Measurements from ENCODE around the gene TAF1D.
A peak's percentile ranks its signal among the peaks of the same experiment; 100 is the strongest.
"Not testable (repeated sequence)": the region's sequence is repeated elsewhere in the genome, so short reads cannot be mapped to it uniquely, and the experiment has no call there.

The TAF1D gene

DNA sequence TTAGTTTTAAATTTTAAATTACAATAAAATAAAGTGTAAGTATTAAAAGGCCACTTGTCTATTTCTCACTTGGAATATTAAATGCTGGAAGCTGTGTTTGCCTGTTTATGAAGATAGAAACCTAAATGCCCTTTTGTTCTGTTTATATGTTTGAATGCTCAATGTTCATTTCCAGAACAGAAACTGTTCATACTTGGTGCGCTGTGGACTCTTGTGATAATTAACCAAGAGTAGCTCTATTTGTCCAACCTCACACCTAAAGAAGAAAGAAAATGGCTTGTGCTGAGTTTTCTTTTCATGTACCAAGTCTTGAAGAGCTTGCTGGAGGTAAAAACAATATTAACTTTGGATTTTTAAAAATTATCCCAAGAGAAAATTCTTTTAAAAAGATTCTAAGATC, 5.8 kb upstream of the TAF1D start:
- DNase-seq (ENCODE audit: low spot score) = no peak

DNA sequence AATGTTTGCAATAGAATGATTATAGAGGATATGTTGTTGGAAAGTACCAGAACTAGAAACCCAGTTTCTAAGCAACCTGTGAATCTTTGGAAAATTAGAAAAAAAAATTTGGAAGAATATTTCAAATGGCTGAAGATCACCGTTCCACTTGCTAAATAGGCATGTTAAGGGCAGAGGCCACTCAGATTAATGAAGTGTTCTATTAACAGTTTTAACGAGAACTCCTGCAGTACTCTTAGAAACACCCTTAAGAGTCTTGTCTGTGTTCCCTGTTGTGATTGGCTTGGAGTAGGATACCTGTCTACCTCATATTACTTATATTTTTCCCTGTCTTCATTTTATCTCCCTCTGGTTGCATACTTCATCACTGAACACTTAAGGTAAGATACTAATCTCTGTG, 4.8 kb upstream of the TAF1D start:
- DNase-seq (ENCODE audit: low spot score) = no peak

DNA sequence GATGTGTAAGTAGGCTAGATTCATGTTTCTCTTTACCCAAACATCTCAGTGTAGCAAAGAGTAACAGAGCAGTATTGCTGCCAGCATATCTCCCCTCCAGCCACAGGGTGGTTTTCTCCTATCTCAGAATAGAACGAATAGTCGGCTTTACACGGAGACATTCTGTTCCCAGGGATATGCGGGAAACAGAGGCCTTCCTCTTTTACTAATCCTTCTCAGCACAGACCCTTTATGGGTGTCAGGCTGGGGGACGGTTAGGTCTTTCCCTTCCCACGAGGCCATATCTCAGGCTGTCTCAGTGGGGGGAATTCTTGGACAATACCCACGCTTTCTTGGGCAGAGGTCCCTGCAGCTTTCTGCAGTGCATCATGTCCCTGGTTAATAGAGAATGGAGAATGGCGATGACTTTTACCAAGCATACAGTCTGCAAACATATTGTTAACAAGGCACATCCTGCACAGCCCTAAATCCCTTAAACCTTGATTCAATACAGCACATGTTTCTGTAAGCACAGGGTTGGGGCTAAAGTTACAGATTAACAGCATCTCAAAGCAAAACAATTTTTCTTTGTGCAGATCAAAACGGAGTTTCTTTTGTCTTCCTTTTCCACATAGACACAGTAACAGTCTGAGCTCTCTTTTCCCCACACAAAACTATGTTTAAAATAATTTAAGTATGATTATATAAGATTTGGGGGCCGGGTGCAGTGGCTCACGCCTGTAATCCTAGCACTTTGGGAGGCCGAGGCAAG, 3.9 kb upstream of the TAF1D start:
- not testable (repeated sequence) for DNase-seq (ENCODE audit: low spot score)

DNA sequence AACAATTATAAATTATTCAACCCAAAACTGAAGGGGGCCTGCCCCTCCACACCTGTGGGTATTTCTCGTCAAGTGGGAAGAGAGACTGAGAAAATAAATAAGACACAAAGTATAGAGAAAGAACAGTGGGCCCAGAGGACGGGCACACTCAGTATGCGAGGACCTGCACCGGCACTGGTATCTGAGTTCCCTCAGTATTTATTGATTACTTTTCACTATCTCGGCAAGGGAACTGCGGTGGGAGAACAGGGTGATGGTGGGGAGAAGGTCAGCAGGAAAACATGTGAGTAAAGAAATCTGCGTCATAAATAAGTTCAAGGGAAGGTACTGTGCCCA, 3.3 kb upstream of the TAF1D start:
- DNase-seq (ENCODE audit: low spot score) = no peak

DNA sequence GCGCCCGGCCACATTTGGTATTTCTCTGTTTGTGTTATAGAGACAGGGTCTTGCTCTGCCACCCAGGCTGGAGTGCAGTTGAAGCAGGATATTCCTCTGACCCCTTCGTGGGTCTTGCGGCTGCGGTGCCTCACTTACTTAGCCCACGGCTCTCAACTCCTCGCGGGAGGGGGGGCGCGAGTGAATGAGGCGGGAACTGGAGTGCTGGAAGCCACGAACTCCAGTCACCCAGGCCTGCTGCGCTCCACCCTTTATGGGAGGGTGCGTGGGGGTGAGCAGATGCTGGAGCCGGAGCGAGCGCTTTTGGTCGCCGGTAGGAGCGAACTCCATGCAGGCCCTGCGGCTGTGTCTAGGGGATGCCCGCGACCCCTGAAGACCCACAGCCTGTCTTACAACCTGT, 2.0 kb upstream of the TAF1D start:
- no peak for DNase-seq (ENCODE audit: low spot score)

DNA sequence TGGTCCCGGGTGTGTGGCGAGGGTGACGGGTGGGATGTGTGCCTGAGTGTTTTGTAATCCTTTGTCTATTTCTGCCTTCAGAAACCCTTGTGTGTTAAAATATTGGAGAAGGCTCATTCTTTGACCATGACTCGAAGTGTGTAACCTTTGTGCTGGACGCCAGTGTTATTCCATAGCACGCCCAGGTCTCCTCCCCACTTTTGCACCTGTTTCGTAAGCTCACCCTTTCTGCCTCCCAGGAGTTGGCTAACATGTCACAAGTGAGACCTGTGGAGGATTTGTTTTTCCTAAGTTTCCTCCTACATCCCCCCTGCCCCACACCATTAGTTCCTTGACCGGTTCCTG, 559 bp upstream of the TAF1D start:
- DNase-seq (ENCODE audit: low spot score) = peak; percentile 75

DNA sequence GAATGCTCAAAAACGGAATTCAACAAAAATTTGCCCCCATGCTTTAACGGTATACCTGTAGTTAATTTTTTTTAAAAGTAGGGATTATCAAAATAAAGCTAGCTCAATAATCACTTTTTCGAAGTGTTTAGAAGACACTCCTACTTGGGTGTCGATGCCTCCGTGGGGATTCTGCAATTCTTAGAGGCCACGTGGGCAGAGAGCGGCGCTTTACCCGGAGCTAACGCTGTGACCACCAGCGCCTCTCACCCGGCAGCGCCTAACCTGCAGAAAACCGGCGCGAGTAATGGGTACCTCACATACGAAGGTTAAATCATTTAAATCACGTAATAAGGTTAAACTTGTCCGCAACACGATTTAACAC, 583 bp downstream of the TAF1D start:
- DNase-seq (ENCODE audit: low spot score) = no peak

DNA sequence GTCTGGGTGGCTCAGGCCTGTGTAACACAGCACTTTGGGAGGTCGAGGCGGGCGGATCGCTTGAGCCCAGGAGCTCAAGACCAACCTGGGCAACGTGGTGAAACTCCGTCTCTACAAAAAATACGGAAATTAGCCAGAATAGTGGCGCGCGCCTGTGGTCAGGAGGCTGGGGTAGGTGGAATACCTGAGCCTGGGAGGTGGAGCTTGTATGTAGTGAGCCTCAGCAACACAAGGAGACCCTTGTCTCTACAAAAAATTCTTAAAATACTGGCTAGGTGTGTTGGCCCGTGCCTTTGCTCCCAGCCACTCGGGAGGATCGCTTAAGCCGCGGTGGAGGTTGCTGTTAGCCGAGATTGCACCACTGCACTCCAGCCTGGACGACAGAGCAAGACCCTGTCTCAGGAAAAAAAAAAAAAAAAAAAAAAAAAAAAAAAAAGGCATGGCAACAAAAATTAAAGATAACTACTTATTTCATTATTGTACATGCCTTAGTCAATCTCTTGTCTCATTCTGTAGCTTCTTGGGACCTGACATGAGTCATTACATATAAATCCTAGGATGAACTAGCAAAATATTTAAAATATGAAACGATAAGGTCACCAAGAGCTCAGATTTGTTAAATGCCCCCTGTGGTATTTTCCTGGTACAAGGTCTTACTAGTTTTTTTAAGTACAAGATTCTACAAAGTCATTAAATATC, 1.1 kb downstream of the TAF1D start:
- no peak for DNase-seq (ENCODE audit: low spot score)

DNA sequence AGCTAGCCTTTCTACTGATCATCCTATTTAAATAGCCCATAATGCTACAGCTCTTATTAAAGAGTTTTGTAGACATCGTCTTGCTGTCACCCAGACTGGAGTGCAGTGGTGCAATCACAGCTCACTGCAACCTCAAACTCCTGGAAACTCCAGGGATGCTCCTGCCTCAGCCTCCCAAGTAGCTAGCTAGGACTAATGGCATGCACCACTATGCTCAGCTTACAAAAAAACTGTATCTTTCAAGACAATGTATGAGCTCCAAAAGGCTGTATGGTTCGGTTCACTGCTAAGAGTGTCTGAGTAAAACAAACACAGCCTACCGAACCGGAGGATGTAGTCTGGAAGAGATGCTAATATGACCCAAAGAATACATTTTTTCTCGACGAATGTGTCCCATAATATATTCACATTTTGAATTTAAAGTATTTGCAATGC, 2.6 kb downstream of the TAF1D start:
- DNase-seq (ENCODE audit: low spot score) = no peak

DNA sequence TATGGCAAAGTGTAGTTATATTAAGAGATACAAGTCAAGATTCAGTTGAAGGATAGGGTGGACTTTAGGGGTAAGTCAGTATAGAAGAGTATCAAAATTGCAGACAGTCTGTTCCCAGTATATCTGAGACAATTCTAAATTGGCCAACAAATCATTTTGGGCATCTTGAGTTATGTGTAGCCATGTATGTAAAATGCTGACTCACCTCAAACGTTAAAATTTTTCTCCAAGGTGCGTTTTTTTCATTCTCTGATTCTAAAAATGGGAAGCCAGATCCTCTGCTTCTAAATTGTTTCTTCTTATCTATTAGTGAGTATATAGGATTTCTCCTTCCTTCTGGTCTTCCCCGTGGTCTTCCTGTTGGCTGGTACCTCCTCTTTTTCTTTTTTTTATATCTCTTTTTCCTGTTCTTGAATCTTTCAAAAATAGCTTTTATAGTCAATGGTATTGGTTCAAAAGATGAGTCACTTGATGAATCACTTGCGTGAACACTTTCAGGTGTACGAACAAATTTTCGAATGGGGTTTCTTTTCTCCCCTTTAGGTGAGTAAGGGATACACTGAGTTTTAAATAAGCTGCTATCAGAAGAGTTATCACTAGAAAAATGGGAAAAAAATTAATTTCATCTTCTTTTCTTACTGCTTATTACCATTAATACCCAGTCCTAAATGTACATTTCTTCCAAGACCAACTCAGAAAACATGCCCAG, 3.2 kb downstream of the TAF1D start:
- DNase-seq (ENCODE audit: low spot score) = no peak

DNA sequence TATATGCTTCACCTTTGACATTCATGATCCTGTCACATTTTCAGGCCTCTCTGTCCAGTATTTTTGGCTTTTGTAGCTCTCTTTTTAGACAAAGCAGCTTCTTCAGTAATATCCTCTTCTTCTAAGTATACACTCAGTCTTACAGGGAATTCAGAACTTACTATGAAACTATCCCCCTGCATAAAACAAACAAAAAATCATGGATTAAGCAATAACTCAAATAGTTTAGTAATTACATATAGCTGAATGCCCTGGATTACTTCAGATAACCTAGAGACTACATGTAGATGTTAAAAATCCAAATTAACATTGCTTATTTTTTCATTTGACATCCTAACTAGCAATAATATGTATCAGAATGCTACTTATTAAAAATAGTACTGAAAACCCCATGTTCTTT, 5.2 kb downstream of the TAF1D start:
- DNase-seq (ENCODE audit: low spot score) = no peak

DNA sequence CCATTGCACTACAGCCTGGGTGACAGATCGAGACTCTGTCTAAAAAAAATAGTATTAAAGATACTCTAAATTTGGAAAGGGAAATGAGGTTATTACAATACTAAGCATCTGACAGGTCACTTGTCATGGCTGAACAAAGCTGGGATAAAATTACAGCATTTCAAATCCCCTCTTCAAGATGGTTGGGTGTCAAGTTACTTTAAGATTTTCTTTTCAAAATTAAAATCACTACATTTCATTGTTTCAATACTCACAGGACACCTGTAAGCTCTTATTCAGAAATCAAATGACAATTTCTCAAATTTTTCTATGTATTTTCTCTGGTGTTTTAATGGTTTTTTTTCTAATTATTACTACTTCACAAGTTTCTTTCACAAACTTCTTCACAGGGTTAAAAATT, 5.7 kb downstream of the TAF1D start:
- no peak for DNase-seq (ENCODE audit: low spot score)

DNA sequence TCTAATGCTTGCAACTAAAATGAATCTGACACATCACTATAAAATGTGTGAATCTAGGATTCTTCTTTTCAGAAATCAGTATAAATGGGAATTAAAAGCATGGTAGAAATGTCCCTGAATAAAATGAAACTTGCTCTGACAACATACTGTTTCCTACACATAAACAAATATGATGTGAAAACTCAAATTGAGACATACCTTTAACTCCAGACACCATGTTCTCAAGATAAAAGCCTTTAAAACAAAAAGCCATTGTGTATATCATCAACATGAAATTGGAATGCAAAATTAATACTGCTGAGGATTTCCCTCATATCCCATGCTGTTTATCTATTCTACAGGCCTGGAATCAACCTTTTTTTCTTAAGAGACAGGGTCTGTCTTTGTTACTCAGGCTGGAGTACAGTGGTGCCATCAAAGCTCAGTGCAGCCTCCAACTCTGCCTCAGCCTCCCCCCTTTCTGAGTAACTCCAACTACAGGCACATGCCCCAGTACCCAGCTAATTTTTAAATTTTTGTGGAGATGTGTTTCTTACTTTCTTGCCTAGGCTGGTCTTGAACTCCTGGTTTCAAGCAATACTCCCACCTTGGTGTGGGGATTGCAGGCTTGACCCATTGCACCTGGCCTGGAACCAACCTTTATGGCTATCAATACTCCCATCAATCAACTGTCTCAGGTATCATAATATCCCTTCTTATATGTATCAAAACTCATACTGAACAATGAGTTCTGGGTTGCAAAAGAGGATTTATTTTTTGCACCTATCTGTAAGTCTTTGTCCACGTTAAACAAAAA, 6.7 kb downstream of the TAF1D start:
- no peak for DNase-seq (ENCODE audit: low spot score)

DNA sequence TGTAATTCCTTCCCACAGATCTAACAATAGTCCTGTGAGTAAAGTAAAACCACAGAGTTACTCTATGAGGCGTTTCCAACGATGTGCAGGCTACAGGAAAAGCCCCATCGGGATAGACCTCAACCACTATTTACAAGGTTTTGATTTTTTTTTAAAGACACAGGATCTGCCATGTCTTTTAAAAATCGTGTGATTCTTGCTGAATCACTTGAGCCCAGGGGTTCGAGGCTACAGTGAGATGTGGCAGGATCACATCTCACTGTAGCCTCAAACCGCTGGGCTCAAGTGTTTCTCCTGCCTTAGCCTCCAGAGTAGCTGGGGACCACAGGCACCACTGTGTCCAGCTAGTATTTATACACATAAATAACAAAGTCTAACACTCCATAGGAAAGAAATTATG, 7.8 kb downstream of the TAF1D start:
- no peak for DNase-seq (ENCODE audit: low spot score)

DNA sequence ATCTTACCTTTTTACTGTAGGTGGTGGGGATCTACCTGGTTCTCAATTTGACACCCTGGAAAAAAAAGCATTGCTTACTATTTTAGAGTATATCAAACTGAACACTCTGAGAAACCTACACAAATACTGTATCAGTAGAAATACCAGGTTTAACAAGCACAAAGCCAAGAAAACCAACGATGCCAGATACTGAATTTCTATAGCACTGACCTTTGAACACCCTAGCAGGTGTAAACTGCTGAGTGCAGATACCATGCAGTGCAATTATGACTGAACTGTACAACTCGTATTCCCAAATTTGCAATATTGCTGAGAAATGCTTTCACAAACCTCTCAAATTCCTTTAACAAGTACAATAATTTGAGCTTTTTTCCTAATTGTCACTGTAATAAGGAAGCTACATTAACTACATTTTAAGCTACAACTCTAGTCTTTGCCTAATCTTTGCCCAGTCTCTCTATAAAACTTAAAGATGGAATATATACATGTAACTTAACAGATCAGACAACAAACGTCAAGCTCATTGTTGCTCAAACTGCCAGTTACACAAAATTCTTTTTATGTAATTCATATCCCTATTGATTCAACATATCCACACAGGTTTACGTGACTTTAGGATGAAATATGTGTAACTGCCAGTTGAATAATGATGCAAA, 8.9 kb downstream of the TAF1D start:
- DNase-seq (ENCODE audit: low spot score) = no peak

DNA sequence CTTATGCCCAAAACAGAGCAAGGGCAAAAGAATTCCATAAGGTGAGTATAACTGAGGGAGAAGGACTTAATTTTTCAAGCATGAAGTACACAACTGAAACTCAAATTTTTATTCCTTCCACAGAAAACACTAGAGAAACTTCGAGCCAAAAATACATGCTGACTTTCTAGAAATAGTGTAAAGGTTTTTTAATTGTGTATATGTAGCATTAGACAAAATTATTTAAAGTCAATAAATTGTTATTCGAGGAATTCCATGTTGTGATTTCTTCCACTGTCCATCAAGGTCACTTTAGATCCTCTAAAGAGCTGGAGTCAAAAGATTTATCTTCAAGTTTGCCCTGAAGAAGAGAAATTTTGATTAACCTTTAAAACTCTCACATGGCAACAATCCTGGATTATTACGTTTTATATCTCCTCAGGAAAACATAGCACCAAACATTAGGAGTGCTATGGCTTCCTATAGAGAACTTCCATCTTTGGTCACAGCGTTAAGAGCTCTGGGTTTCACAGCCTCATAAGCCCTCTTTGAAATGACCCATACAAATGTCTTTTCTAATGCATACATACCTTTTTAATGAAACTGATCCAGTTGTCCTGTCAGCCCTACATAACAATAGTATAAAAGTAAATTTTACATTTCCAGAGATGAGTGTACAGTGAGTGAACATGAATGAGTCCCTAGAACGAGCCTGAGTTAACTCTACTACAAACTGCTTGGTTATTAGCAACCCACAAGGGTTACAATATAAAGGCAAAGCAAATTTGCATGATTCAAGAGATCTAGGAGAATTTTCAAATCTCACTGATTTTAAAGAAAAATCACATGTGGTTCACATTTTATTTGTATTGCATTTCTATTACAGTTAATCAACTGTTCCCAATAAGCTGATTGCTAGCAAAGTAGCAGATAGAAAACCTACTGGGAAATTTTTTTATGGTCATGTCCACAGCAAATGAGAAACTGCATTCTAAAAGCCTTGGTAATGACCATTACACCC, 10.9 kb downstream of the TAF1D start:
- DNase-seq (ENCODE audit: low spot score) = no peak

DNA sequence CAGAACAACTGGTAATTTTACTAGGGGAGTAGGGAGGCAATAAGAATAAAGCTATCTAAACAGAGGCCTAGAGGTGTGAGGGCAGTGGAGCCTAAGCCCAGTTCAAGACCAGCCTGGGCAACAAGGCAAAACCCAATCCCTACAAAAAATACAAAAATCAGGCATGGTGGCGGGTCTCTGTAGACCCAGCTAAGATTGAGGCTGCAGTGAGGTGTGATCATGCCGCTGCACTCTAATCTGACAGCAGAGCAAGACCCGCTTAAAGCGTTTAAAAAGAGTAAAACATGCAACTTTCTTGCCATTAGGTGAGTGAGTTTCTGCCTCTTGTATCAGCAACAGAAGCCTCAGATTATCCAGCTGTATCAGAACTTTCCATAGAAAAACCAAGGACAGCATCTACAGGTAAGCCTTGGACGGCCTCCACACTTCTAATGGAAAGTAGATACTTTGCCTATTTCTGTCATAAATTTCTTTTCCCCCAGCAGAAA, 12.1 kb downstream of the TAF1D start:
- DNase-seq (ENCODE audit: low spot score) = no peak

DNA sequence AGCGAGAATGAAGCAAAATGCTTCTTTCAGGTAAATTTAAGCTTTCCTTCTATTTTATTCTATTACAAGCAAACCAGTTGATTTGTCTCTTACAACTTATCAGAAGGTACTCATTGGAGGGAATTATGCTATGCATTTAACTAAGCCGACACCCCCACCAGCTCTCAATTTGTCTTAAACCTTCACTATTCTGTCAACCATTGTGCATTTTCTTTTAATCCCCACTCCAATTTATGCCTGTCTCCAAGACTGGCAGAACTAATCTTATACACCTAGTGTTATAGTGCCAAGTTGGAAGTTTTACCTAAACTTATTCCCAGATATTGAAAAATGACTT, 12.5 kb downstream of the TAF1D start:
- no peak for DNase-seq (ENCODE audit: low spot score)

DNA sequence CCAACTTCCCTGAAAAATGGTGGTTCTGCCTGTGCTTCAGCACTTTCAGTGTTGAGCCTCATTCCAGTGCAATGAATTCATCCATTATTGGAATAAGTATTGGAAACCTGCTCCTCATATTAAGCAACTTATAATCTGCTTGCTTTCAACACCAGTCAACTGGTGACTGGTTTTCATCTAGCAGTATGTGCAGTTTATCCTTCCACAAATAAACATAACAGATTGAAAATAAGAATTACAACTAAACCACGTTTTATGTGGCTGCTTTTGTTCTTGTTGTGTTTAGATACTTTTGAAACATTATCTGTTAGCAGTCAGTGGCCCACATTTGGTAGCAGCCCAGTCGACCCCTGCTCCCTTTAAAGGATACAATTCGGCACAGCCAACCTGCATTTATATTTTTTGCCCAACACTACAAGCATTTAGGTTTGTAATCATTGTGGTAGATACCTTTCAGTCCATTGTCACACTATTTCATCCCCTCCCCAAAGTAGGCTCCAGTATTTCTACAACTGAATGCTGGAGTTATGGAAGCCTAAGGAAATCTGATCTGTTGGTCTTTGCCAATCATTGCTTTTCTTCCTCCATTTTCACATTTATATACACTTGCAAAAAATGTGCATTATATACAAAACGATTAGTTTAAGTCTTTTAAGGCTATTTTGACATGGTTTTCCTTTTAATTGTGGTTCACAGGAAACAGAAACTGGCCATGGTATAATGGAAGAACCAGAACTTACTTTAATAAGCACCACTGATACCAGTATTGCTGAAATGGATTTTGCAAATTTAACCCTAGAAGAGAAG, 13.1 kb downstream of the TAF1D start:
- DNase-seq (ENCODE audit: low spot score) = no peak

DNA sequence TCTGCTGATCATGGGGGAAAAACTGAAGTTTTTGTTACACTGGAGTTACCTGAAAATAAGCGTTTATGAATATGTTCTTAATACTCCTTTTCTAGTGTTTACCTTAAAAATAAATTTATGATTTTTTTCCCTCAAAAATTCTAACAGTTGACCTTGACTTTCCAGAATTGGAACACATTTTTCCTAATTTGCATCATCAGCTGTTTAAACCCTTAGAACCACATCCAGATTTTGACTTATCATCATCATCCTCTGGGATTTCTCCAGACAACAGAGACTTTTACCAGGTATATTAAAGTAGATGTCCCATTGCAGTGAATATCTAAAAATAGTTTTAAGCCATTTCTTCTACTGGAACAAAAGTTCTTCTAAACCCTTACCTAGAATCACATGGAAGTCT, 17.2 kb downstream of the TAF1D start:
- no peak for DNase-seq (ENCODE audit: low spot score)
